NB4 (cell line): Measurements from ENCODE around the gene CAMKV.
A peak's percentile ranks its signal among the peaks of the same experiment; 100 is the strongest.

Experiments used
- DNase-seq: peaks from one replicate; pipeline ENCODE4 v3.0.0; 2010; ENCODE audit warnings: low read depth
- H3K4me3 ChIP-seq: one replicate; pipeline ENCODE4 v1.5.1; 2011; ENCODE audit warnings: mild to moderate bottlenecking, low read depth, low read length, moderate library complexity
- CTCF ChIP-seq: IDR thresholded peaks from one replicate; pipeline ENCODE4 v1.5.1; 2012; ENCODE audit warnings: low read depth, low read length
- MAX ChIP-seq: IDR thresholded peaks from 2 replicates; pipeline ENCODE4 v1.6.1; 2011; ENCODE audit warnings: low read depth, low read length
- MYC ChIP-seq: IDR thresholded peaks from 2 replicates; pipeline ENCODE4 v1.6.1; 2011; ENCODE audit warnings: low read depth, low read length
- POLR2A ChIP-seq: IDR thresholded peaks from 2 replicates; pipeline ENCODE4 v1.6.1; 2011; ENCODE audit warnings: mild to moderate bottlenecking; ENCODE audit not compliant: insufficient read length; ENCODE audit errors: extremely low read depth

CAMKV gene

GRCh38 chr3:49845694-49846093 lies 24.0 kb downstream of the CAMKV start:
- TF ChIP-seq CTCF: no peak
- no peak for TF ChIP-seq MYC
- no peak for TF ChIP-seq POLR2A
- no peak for TF ChIP-seq MAX

GRCh38 chr3:49844464-49845183 lies 25.1 kb downstream of the CAMKV start:
- DNase-seq: no peak
- H3K4me3 ChIP-seq: no peak overlapping the region
- TF ChIP-seq POLR2A: no peak
- TF ChIP-seq CTCF: no peak
- no peak for TF ChIP-seq MAX
- no peak for TF ChIP-seq MYC

More at GRCh38 chr3:49845694-49846093, 24.0 kb downstream of the CAMKV start:
- no peak for DNase-seq
- no peak overlapping the region for H3K4me3 ChIP-seq

GRCh38 chr3:49842843-49843517 lies 26.7 kb downstream of the CAMKV start:
- no peak for DNase-seq
- no peak overlapping the region for H3K4me3 ChIP-seq
- TF ChIP-seq MYC: no peak
- TF ChIP-seq MAX: no peak
- TF ChIP-seq CTCF: no peak
- no peak for TF ChIP-seq POLR2A

GRCh38 chr3:49841806-49842205 lies 27.9 kb downstream of the CAMKV start:
- H3K4me3 ChIP-seq: no peak overlapping the region
- no peak for DNase-seq
- TF ChIP-seq POLR2A: no peak

GRCh38 chr3:49841126-49841696 lies 28.5 kb downstream of the CAMKV start:
- TF ChIP-seq CTCF: peak; percentile 69
- no peak for TF ChIP-seq MYC
- TF ChIP-seq MAX: peak; percentile 35; the same call in 1 of the 2 replicates
- no peak for TF ChIP-seq POLR2A
- DNase-seq: peak; percentile 66
- no peak overlapping the region for H3K4me3 ChIP-seq

- no peak overlapping the region for H3K4me3 ChIP-seq
- no peak for DNase-seq
- TF ChIP-seq MAX: no peak
- TF ChIP-seq POLR2A: no peak
- no peak for TF ChIP-seq CTCF
- TF ChIP-seq MYC: no peak
These were observed 29.3 kb downstream of the CAMKV start for GRCh38 chr3:49840388-49840787.
